HG02981 (cell line): ENCODE results near the gene PDSS2.
A peak's percentile ranks its signal among the peaks of the same experiment; 100 is the strongest.
"Not testable (repeated sequence)": the region's sequence is repeated elsewhere in the genome, so short reads cannot be mapped to it uniquely, and the experiment has no call there.

Experiments used
- ATAC-seq: cut with Tn5 transposase; IDR thresholded peaks from one replicate; pipeline ENCODE4 v1.9.1; 2021; ENCODE audit warnings: mild to moderate bottlenecking, moderate library complexity; ENCODE audit not compliant: unreplicated experiment

PDSS2 gene

DNA sequence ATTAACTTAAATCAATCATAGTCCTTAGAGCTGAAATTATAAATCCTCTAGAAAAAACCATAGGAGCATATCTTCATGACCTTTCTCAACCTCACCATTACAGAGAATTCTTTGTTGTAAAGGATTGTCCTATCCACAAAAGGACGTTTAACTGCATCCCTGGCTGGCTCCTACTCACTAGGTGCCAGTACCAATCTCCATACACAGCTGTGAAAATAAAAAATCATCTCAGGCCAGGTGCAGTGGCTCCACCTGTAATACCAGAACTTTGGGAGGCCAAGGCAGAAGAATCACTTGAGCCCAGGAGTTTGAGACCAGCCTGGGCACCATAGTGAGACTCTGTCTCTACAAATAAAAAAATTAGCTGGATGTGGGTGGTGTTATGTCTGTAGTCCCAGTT lies 89.9 kb downstream of the PDSS2 start:
- no peak for ATAC-seq

DNA sequence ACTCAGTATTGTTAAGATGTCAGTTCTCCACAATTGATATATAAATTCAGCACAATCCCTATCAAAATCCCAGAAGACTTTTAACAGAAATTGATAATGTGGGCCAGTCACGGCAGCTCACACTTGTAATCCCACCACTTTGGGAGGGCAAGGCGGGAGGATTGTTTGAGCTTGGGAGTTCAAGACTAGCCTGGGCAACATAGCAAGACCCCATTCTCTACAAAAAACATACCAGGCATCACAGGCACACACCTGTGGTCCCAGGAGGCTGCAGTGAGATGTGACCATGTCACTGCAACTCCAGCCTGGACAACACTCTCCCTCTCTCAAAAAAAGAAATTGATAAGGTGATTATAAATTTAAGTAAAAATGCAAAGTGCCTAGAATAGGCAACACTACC lies 90.9 kb downstream of the PDSS2 start:
- ATAC-seq = no peak

DNA sequence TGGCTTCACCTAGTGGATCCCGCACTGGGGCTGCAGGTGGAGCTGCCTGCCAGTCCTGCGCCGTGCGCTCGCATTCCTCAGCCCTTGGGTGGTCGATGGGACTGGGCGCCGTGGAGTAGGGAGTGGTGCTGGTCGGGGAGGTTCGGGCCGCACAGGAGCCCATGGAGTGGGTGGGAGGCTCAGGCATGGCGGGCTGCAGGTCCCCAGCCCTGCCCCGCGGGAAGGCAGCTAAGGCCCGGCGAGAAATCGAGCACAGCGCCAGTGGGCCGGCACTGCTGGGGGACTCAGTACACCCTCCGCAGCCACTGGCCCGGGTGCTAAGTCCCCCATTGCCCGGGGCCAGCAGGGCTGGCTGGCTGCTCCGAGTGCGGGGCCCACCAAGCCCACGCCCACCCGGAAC lies 95.2 kb downstream of the PDSS2 start:
- ATAC-seq = not testable (repeated sequence)

DNA sequence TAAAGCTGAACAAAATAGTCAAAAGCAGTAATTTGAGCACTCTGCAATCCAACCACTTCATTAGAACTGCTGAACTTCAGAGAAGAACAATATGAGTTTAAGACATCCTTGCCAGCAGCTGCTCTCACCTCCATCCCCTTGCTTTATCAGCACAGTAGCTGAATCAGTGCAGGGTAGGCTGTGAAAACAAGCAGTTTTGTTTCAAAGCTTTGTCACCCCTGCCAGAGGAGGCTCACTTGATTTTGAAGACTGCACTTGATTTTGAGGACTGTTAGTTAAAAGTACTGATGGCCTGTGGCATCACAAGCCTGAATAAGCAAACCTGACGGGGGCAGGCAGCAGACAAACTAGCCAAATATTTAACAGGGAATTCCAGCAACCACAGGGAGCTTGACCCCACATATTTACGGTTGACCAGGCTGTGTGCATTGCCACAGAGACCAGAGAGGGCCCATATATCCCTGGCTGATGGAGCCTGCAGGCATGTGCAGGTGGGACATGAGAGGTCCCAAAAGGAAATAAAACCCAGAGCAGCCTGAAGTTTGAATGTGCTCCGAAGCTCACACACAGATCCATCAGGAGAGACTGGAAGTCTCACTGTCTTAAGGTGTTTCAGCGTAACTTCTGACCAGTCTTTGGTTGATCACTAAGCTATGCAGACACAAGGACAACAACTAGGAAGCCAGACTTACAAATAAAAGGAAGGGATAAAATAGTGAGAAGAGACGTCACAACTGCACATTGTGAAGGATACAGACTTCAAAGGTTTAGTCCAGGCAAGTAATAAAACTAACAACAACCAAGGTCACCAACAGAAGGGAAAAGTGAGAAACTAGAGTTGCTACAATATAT lies 97.4 kb downstream of the PDSS2 start:
- no peak for ATAC-seq

DNA sequence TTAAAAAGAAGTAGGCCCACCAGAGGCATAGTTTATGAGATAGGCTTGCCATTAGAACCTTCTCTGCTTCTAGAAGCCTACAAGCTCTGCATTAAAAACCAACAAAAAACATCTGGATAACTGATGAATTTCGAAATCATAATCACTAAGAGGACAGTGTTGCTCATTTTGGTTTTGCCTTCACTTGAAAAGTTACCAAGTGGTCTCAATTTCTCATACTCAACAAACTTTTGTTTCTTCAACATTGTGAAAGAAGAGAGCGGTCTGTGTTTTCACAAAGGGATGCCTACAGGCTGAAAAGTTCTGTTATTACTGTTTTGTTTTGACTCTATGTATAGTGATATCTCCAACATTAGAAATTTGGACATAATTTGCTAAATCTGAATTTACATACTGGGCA lies 98.9 kb downstream of the PDSS2 start:
- ATAC-seq = no peak

DNA sequence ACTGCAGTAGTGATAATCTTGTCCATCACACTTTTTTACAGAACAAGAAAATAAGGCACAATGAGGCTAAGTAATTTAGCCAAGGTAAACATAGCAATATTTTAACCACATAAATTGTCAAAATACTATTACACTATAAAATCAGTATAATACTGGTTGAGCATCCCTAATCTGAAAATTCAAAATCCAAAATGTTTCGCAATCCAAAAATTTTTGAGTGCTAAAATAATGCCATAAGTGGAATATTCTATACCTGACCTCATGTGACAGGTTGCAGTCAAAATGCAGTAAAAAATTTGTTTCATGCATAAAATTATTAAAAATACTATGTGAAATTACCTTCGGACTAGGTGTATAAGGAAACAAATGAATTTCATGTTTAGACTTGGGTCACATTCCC lies 101.5 kb downstream of the PDSS2 start:
- no peak for ATAC-seq

DNA sequence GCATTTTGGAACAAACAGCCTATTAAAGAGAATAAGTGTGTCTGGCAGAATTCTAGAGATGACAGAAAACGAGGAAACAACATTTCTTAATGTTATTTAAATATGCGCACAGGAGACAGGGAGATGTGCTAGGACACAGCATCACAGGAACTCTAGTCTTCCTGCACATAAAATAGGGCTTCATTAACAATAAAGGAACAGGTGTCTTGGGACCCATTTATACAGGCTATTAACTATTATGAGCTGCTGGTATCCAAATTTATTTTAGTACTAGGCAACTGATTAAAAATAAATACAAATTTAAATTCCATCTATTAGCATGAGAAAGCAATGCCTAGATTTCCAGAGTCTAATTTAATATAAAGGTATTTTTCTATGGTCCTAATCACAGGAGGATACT lies 102.3 kb downstream of the PDSS2 start:
- no peak for ATAC-seq

DNA sequence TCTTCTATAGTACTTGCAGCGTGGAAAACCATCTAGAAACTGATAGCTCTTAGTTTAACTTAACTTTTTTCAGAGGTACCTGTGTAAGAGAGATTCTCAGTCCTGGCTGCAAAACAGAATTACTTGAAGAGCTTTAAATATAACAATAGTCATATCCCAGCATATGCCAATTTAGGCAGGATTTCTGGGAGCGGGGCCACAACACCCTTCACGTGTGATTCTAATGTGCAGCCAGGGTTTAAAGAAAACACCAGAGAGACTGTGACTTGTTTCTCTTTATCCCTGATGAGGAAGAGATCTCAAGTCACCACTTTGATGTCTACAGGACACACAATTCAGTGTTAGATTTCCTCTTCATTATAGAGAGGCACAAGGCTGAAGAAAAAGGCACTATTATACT lies 103.7 kb downstream of the PDSS2 start:
- ATAC-seq = no peak

DNA sequence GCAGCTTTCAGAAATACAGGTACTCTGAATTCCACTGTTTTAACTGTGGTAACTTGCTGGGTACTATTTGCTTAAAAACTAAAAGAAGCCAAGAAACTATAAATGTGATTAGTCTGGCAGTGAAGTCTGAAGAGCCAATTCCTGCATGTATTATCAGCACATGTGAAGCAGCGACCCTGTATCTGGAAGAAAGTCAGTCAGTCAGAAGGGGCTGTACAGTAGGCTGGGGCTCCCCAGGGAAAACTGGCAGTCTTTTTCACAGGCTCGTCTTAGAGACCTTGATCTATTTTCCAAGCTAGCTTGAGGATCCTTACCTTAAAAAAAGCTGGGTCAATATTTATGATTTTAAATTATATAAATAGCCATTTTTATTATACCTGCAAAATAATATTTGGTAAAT lies 104.9 kb downstream of the PDSS2 start:
- no peak for ATAC-seq

DNA sequence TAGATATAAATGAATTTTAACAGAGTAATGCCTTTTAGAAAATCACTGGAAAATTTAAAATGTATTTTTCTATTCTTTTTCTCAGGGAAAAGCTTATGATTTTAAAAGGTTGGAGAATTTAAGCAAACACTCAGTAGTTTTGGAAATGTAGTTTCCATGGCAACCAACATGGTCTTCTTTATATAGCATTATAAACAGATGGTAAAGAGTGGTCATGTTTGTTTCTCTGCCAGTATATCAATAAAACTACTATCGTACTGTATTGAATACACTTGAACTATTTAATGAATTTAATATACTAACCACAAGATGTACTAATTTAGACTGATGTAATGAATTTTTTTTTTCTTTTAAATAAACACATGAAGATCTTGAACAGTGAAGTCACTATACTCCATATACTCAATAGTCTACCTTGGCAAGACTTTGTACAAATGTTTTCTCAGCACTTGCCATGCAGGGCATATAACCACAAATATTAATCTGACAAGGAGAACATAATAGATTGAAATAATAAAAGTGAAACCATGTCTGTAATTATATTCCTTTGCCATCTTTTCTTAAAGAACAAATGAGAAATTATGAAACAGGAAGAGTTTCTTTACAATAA lies 105.5 kb downstream of the PDSS2 start:
- ATAC-seq = no peak

DNA sequence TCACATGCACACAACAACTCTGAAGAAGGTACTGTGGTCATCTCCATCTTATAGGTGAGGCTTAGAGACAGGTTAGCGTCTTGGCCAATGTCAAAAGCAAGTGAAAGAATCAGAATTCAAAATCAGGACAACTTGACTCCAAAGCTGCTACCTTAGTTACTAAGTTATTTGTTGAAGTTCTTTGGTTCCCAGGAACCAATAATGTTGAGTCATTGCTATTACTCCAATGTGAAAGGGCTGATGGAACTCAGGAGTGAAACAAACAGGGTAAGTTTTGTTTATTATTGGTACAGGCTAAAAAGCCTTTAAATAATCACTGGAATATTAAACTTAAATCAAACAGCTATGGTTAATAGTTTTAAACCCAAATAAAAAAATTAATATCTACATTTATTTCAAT lies 111.1 kb downstream of the PDSS2 start:
- no peak for ATAC-seq

DNA sequence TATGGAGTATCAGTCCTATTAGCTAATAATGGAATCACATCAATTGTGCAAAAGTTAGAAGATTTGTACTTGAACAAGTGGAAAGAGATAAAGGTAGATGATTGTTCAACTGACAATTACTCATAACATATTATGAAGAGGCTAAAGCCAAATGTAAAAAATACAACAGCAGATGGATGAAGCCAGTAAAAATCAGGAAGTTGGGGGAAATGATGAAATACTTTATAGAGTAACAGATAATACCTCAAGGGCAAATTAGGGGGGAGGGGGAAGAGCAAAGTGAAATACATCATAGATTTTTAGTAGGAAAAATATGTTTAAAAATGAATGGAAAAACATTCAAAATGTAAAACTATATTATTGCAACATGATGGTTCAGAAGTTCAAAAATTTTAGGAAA lies 114.0 kb downstream of the PDSS2 start:
- ATAC-seq = no peak

DNA sequence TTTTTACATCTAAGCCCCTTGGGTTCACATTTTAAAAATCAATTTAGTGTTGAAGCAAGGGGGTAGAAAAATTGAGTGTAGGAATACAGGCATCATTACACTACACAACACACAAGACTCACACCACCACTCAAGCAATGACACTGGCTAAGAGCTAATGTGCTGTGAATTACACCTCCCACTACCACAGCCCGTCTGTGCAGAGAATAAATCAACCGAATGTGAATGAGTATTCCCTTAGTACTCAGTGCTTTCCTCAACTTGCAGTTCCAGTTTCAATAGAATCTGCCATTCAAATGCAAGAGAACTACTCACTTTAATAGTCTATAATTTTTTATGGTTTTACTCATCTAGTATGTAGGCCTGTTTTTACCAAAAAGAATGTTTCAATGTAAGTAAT lies 114.4 kb downstream of the PDSS2 start:
- no peak for ATAC-seq

DNA sequence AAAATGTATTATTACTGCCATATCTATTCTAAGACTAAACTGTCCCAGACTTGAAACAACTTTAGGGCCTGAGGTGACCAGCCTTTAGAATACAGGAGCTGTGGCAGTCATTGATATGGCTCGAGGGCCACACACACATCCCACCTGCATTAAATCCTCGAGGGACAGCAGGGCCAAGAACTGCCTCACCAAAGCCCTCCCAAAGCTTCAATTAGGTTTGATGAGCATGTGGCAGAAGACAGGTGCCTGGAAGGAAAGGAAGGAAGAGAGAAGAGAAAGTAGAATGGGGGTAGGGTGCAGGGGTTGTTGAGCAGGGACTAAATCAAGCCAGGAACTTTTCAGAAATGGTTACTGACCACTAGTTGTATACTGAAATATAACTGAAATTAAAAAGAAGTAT lies 115.0 kb downstream of the PDSS2 start:
- ATAC-seq = no peak

DNA sequence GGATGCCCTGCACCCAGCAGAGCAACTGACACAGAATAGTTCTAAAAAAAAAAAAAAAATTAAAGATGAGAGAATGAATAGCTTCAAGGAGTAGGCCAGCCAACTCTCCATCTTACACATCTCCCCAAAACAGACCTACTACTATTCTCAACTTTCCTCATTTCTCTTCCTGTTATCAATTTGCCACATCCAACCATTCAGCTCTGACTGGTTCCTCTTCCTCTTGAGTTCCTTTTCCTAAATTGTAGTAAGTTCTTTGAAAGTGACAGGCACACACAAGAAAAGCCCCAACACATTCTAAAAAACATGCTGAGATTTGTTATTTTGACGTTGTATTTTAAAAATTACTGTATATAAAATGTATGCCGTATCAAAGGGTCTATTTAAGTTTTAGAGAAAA lies 117.2 kb downstream of the PDSS2 start:
- no peak for ATAC-seq

DNA sequence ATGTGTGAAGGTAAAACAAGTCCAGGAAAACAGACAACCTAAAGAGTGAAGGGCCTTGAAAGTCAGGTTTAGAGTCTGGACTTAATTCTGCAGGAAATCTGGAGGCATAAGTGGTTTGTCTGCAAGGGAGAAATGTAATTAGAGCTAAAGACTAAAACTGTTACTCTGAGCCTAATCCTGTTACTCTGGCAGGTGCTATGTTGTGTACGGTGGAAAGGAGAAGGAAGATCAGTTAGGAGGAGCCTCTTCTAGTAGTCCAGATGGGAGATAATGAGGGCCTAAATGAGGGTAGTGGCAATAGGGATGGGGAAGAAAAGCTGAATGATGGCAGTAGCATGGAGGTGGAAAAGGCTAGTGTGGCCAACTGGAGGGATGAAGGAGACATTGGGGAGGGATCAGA lies 118.5 kb downstream of the PDSS2 start:
- no peak for ATAC-seq

DNA sequence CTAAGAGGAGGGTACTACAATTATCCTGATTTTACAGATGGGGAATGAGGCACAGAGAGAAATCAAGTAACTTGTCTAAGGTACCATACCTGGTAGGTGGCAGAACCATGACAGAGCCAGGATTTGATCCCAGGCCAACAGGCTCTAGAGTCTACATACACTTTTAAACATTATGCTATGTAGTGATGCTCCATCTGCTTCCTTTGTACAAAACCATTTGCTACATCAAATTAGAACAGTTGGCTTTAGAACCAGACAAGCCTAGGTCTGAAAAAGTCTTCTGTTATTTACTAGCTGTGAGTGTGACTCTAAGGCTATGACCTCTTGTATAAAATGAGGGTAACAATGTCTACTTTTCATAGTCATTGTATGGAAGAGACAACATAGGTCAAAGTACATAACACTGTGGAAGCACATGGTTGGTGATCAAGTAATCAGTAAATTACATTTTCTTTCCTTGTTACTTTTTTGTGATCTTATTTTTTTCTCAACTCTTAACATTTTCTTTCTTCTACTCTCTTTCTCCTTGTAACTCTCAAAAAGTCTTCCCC lies 122.1 kb downstream of the PDSS2 start:
- ATAC-seq = no peak

DNA sequence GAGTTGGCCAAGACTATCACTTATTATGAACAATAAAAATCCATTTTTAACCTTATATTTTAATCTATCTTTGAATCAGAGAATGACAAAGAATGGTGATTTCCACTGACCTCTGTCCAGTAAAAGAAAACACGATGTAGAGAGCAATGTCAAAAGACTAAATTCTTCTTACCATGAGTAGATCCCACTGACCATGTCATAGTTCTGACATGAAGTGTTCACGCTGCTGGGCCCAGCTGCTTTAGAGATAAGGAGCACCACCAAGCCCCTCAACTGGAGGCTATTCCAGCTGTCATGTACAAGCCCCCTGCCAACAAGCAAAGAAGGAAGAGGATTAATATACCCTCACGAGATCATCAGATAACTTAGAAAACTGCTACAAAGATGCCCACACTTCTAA lies 125.3 kb downstream of the PDSS2 start:
- no peak for ATAC-seq

DNA sequence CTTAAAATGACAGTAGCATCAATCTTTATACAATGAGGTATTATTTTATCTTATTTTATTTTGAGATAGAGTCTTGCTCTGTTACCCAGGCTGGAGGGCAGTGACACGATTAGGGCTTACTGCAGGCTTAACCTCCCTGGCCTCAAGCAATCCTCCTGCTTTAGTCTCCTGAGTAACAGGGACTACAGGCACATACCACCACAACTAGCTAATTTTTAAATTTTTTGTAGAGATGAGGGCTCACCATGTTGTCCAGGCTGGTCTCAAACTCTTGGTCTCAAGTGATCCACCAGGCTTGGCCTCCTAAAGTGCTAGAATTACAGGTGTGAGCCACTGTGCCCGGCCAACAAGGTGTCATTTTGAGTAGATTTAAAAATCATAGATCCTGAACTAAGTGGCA lies 125.9 kb downstream of the PDSS2 start:
- no peak for ATAC-seq

DNA sequence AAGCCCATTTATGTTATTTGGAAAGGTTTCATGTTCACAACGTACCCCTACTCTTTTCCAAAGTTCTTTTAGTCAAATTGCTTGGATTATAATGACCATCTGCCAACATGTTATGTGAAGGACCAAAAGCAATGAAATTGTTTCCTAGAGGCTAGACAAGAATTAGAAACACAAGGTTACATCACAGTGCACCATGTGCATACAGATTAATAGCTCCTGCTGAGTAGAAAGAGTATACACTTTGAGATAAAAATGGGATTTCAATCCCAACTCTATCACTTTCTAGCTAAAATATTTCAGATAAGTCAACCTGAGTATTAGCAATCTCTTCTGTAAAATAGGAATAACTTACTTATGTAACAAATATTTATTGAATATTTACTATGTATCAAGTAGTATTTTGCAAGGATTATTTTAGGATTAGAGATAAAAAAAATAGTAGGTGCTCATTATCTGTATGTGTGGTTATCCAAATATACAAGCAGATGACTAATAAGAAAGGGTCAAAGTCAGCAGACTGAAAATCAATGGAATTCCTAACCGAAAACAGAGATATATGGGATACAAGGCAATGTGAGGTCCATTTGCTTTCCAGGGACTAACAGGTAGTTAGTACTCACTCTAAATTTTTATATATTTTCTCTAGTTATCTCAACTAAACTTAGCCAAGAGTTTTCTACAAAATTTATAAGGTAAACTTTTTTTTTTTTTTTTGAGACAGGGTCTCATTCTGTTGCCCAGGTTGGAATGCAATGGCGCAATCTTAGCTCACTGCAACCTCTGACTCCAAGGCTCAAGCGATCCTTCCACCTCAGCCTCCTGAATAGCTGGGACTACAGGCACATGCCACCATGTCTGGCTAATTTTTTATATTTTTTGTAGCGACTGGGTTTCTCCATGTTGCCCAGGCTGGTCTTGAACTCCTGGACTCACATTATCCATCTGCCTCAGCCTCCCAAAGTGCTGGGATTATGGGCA lies 127.7 kb downstream of the PDSS2 start:
- no peak for ATAC-seq

DNA sequence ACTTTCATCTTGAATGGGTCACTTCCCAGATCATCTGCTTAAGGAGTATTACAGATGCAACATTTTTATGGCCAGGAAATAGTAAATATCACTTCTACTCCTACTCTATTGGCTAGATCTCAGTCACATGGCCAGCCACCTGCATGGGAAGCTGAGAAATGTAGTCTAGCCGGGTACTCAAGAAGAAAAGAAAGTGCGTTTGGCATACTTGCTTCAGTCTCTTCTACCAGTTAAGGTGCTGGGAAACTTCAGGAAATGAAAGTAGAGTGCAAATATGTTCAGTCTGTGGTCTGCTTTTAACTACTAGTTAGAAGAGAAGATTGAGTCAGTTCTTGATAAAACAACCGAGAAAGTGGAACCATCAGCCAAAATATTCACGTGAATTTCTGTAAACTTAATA lies 129.2 kb downstream of the PDSS2 start:
- peak; percentile 99 for ATAC-seq
